ENCODE data around the gene NOP56. TPM values are rescaled to one million over a fixed set of nuclear protein-coding genes. Genes with fewer than 3 reads are reported as not detected.

NOP56 gene, protein sequence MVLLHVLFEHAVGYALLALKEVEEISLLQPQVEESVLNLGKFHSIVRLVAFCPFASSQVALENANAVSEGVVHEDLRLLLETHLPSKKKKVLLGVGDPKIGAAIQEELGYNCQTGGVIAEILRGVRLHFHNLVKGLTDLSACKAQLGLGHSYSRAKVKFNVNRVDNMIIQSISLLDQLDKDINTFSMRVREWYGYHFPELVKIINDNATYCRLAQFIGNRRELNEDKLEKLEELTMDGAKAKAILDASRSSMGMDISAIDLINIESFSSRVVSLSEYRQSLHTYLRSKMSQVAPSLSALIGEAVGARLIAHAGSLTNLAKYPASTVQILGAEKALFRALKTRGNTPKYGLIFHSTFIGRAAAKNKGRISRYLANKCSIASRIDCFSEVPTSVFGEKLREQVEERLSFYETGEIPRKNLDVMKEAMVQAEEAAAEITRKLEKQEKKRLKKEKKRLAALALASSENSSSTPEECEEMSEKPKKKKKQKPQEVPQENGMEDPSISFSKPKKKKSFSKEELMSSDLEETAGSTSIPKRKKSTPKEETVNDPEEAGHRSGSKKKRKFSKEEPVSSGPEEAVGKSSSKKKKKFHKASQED
- total RNA-seq, result 94.4 TPM

DNA sequence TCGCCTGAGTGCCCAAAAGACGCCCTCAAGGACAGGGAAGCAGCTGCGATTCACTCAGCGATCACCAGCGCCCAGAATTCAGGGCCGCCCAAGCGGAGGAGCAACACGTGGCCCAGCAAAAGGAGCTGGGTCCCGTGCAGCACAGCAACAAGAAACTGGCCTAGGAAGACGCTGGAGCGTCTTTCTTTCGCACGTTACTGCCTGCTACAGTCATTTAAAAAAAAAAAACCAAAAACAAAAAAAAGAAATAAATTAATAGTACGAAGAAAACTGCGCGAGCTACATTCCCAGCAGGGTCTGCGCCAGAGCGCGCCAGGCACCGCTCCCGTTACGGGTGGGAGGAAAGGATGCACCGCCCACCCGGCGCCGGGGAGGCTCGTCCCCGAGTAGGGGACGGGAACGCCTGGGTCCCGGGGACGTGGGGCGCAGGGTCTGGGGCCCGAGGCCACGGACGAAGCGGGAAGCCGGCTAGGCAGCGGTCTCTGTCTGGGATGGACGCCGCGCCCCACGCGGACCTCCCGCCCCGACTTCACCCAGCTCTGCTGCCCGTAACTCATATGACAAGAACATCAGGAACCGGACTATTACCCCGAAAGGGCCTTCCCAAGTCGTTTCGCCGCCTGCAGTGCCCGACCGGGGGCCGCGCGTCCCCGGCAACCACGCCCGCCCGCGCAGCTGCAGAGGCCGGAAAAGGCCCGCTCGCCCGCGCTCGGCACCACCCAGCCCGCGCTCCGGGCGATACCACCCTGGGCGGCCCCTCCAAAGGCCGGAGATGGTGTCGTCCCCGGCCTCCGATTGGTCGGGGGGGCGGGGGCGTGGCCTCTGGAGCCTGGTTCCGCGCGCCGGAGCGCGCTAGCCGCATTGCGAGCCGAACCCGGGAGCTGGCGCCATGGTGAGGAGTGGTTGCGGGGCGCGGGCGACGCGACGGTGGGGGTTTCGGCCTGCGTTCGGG lies at the start of gene NOP56:
Gene NOP56, plus strand, starts transcription at position 861 of the 952 bp plus-strand sequence. Its CDS starts 29 bp downstream, at position 890.

DNA sequence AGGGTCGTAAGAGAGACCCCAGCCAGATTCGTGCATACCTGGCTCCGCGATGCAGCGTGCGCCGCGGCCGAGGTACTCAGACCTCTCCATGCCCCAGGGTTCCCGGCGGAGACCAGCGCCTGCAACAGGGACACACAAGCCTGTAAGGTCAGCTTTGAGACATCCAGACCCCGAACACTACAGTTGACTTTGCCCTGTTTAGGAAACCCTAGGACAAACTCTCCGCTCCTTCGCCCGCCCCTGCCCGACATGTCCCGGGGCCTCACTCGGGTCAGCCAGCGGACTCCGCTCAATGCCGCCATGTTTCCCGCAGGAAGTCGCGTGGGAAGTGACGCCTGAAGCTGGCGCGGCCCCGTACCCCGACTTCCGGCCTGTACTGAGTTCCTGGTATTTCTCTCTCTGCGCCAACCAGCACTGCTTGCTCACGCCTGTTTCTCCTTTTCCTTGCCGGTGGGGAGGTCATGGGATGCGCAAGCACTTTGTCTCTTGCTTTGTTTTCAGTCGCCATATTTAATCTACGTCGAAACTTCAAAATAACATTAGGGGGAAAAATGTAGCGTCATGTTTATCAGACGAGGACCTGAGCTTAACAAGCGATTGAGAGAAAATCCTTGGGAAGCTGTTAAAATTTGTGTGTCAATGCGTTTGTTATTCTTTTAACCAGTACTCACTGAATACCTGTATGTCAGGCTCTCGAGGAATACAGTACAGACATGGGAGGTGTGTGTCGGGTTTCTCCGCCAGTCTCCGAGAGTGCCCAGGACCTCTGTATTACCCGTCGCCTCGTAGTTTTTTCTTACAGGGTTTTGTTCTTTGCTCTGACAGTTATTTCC lies 11.7 kb downstream of the NOP56 start, which contains the start of gene IDH3B:
Gene IDH3B, minus strand, starts transcription at position 330 of the 833 bp plus-strand sequence. Its CDS starts 28 bp downstream, at position 302.

GRCh38 chr20:2692036-2692885 lies 39.8 kb downstream of the NOP56 start, which contains the start of gene EBF4:
Gene EBF4, plus strand, starts transcription at chr20:2692780. Its CDS starts 866 bp downstream, at chr20:2693646.

Other genes with a start within 250 kb of the NOP56 start
- 85.3 TPM for gene SNRPB, start 181.8 kb upstream of the NOP56 start, total RNA-seq
- 25.0 TPM for gene ZNF343, start 143.7 kb upstream of the NOP56 start, total RNA-seq
- gene TMC2, start 116.1 kb upstream of the NOP56 start, total RNA-seq, result not detected
- gene IDH3B, start 11.6 kb downstream of the NOP56 start, total RNA-seq, result 105 TPM
- 16.9 TPM for gene EBF4, start 40.1 kb downstream of the NOP56 start, total RNA-seq
- 89.2 TPM for gene CPXM1, start 148.0 kb downstream of the NOP56 start, total RNA-seq
- gene C20orf141, start 162.4 kb downstream of the NOP56 start, total RNA-seq, result not detected
- gene TMEM239, start 163.7 kb downstream of the NOP56 start, total RNA-seq, result not detected
- gene PCED1A, start 188.0 kb downstream of the NOP56 start, total RNA-seq, result 41.1 TPM
- gene VPS16, start 188.1 kb downstream of the NOP56 start, total RNA-seq, result 46.4 TPM
- gene PTPRA, start 220.8 kb downstream of the NOP56 start, total RNA-seq, result 104 TPM